GM10847 (cell line): Measurements from ENCODE around the gene CYP2A13.

Experiments
- POLR2A ChIP-seq: IDR thresholded peaks from 2 replicates; pipeline ENCODE4 v1.6.1; 2011; ENCODE audit not compliant: insufficient read length; ENCODE audit errors: extremely low read depth

Gene CYP2A13, protein sequence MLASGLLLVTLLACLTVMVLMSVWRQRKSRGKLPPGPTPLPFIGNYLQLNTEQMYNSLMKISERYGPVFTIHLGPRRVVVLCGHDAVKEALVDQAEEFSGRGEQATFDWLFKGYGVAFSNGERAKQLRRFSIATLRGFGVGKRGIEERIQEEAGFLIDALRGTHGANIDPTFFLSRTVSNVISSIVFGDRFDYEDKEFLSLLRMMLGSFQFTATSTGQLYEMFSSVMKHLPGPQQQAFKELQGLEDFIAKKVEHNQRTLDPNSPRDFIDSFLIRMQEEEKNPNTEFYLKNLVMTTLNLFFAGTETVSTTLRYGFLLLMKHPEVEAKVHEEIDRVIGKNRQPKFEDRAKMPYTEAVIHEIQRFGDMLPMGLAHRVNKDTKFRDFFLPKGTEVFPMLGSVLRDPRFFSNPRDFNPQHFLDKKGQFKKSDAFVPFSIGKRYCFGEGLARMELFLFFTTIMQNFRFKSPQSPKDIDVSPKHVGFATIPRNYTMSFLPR

DNA sequence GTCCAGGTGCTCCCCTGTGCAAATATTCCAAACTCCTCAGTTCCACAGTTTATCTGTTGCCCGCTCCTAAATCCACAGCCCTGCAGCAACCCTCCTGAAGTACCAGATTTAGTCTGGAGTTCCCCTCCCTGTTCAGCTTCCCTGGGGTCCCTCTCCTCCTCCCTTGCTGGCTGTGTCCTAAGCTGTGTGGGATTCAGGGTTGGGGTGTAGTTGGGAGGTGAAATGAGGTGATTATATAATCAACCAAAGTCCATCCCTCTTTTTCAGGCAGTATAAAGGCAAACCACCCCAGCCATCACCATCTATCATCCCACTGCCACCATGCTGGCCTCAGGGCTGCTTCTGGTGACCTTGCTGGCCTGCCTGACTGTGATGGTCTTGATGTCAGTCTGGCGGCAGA lies at the start of gene CYP2A13:
CYP2A13 (plus strand) TSS at position 301 of the 400 bp plus-strand sequence; CDS start at position 322, 21 bp downstream.
- no peak for TF ChIP-seq POLR2A

DNA sequence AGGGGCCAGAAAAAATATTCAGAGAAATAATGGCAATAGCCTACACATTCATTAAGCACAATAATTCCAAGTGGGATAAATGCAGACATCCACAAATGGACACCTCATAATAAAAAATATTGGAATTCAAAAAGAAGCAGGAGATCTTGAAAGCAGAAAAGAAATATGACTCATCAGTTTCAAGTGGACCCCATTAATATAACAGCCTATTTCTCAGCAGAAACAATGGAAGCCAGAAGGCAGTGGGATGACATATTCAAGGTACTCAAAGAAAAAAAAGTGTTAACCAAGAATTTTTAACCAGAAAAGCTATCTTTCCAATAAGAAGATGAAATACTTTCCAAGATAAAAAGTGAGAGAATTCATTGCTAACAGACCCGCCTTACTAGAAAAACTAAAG lies 48.4 kb upstream of the CYP2A13 start:
- no peak for TF ChIP-seq POLR2A

DNA sequence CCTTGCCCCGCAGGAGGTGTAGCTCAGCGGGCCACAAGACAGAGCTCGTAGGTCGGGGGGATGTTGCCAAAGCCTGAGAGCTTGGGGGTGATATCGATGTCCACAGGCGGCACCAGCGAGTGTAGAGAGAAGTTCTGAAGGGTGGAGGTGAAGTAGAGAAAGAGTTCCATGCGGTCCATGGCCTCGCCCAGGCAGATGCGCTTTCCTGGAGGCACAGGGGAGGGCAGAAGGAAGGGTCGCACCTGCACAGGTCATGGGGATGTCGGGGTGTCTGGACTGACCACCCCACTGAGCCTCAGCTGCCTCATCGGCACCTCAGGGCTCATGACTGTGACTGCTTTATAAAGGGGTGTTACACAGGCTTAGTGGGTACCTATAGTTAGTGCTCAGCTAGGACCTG lies 37.8 kb upstream of the CYP2A13 start:
- no peak for TF ChIP-seq POLR2A

DNA sequence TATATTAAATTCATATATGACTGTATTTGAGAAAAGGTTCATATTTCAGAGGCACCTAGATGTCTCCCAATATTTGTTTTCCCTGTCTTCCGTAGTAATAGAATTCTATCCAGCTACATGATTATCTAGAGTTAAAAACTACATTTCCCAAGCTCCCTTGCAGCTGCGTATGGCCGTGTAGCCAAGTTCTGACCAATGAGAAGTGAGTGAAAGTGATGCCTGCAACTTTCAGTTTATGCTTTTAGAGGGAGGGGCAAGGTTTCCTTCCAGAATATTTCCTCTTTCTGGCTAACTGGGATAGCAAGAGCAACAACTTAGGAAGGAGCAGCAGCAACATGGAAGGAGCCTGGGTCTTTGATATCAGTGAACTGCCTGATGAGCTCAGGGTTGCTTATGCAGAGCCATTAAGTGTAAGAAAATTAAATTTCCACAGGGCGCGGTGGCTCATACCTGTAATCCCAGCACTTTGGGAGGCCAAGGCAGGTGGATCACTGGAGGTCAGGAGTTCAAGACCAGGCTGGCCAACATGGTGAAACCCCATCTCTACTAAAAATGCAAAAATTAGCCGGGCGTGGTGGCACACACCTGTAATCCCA lies 23.2 kb upstream of the CYP2A13 start:
- no peak for TF ChIP-seq POLR2A

DNA sequence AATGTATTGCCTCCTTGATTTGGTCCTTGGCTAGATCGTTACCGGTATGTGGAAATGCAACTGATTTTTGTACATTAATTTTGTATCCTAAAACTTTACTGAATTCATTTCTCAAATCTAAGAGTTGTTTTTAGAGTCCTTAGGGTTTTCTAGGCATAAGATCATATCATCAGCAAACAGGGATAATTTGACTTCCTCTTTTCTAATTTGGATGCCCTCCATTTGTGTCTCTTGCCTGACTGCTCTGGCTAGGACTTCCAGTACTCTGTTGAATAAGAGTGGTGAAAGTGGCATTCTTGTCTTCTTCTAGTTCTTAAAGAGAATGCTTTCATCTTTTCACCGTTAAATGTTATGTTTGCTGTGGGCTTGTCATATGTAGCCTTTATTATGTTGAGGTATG lies 12.0 kb upstream of the CYP2A13 start:
- no peak for TF ChIP-seq POLR2A

DNA sequence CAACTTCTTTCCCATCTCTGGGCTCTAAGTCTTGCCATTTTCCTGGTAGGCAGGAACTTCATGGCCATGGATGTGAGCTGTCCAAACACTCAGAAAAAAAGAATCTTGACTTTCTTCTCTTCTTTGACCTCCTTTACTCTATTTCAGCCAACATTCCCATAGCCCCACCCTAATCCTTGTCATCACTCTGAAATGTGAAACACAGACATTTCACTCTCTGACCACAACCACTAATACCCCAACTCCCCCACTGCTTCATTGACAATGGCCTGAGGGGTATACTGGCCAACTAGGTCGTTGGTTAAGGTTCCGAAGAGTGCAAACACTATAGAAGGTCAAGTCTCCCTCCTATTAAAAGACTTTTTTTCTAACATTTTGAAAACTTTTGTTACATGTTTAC lies 4.7 kb upstream of the CYP2A13 start:
- no peak for TF ChIP-seq POLR2A

DNA sequence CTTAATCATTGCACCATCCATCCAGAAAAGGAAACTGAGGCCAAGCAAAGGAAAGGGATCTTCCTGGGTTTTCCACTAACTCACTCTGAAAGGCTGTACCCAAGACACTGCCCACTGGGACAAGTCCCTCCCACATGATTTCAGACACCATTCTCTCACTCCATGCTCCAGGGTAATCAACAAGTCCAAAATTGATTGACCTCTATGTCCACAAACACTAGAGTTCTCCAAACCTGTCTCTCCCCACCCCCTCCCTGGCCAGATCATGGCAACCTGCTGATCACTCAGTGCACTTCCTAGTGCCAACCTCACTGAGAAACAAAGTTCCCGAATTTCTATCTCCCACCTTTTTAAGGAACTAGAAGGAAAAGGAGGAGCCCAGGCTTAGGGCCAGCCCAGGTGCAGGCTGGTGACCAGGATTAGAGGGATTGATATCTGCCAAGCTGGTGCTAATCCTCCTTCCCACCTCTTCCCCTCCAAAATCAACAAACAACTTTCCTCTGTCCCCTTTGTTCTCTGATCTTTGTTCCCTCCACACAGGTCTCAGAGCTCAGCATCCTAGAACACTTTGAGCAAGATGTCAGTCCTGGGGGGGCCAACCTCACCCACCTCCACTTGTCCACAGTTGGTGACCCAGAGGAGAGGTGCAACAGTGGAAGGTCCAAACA lies 2.4 kb upstream of the CYP2A13 start:
- no peak for TF ChIP-seq POLR2A

DNA sequence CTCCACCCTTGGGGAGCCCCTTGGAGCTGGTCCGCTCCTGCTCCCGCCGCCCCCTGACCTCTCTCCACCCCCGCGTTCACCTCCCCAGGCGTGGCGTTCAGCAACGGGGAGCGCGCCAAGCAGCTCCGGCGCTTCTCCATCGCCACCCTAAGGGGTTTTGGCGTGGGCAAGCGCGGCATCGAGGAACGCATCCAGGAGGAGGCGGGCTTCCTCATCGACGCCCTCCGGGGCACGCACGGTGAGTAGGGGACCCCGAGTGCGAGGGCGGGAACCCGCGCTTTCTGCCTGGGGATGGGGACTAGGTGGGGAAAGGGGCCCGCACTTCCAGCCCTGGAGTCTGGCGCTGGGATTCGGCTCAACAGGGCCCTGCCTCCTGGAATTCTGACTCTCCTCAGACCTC lies 1.7 kb downstream of the CYP2A13 start:
- TF ChIP-seq POLR2A, result no peak

DNA sequence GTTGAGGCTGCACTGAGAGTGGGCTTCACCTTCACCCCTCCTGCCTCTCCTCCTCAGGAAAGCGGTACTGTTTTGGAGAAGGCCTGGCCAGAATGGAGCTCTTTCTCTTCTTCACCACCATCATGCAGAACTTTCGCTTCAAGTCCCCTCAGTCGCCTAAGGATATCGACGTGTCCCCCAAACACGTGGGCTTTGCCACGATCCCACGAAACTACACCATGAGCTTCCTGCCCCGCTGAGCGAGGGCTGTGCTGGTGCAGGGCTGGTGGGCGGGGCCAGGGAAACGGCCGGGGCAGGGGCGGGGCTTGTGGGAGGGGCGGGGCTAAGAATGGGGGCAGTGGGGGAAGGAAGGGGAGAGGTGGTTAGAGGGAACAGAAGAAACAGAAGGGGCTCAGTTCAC lies 7.5 kb downstream of the CYP2A13 start:
- TF ChIP-seq POLR2A, result no peak

DNA sequence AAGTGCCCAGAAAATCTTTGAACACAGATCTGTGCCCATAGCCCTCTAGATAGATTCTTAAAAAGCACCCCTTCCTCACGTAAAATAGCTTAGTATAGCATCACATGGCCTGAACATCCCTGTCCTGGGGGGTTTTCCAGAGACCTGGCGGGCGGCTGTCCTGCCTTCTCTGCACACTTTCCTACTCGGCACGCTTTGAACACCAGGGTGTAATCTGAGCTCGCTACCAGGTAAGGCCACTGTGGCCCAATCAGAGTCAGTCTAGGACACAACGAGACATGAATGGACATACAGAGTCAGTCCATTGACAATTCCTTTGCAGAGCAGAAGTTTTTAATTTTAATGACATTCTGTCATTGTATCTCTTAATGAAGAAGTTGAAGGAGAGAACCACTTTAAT lies 8.1 kb downstream of the CYP2A13 start:
- TF ChIP-seq POLR2A, result no peak

DNA sequence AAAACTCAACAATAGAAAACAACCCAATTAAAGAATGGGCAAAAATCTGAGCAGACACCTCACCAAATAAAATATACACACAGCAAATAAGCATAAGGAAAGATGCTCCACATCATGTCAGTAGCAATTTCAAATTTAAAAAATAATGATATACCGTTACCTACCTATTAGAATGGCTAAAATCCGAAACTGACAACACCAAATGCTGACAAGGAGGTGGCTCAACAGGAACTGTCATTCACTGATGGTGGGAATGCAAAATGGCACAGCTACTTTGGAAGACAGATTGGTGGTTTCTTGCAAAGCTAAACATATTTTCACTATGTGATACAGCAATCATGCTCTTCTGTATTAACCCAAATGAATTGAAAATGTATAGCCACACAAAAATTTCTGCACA lies 9.1 kb downstream of the CYP2A13 start:
- no peak for TF ChIP-seq POLR2A

DNA sequence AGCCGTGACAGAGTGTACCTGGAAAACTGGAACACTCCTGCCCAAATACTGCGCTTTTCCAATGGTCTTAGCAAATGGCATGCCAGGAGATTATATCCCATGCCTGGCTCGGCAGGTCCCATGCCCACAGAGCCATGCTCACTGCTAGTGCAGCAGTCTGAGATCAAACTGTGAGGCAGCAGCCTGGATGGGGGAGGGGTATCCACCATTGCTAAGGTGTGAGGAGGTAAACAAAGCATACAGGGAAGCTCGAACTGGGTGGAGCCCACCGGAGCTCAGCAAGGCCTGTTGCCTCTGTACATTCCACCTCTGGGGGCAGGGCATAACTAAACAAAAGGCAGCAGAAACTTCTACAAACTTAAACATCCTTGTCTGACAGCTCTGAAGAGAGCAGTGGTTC lies 10.5 kb downstream of the CYP2A13 start:
- no peak for TF ChIP-seq POLR2A

DNA sequence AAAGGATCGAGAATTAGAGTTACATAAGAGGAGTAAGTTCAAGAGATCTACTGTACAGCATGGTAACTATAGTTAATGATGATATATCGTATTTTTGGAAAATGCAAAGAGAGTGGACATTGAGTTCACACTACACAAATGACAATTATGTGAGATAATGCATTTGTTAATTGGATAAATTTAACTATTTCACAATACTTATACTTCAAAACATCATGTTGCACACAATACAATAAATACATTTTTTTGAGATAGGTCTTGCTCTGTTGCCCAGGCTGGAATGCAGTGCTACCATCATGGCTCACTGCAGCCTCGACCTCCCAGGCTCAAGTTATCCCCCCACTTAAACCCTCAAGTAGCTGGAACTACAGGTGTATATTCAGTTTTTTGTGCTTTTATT lies 17.9 kb downstream of the CYP2A13 start:
- TF ChIP-seq POLR2A, result no peak

DNA sequence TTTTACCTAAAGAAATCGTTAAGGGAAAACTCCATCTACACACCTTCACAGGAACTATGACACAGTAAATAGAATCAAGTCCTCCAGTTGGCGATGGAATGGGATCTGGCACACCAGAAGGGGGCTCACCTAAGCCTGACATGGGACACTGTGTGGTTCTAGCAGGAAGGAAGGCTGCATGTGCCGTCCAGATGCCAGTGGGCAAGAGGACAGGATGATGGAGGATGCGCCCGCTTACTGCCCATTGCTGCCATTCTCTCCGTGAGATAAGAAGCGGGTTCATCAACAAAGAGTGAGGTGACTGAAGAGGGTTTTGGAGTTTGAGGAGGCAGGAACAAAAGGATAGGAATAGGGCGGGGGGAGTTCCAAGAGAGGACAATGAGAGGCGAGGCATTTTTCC lies 23.0 kb downstream of the CYP2A13 start:
- TF ChIP-seq POLR2A, result no peak

DNA sequence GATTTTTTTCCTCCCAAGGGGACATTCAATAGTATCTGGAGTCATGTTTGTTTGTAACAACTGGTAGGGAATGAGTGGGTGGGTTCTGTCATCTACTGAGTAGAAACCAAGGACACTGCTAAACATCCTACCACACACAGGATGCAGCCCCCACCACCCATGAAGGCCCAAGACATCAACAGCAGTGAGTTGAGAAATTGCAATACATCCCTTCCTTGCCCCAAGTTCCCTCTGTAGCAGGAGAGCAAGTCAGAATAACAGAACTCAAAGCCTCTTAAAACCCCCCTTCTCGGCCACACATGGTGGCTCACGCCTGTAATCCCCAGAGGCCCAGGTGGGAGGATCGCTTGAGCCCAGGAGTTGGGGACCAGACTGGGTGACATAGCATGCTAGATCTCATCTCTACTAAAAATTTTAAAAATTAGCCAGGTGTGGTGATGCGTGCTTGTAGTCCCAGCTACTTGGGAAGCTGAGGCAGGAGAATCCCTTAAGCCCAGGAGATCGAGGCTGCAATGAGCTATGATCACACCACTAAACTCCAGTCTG lies 23.6 kb downstream of the CYP2A13 start:
- TF ChIP-seq POLR2A, result no peak
